Measurements from ENCODE around the gene C2orf80.

C2orf80 gene

DNA sequence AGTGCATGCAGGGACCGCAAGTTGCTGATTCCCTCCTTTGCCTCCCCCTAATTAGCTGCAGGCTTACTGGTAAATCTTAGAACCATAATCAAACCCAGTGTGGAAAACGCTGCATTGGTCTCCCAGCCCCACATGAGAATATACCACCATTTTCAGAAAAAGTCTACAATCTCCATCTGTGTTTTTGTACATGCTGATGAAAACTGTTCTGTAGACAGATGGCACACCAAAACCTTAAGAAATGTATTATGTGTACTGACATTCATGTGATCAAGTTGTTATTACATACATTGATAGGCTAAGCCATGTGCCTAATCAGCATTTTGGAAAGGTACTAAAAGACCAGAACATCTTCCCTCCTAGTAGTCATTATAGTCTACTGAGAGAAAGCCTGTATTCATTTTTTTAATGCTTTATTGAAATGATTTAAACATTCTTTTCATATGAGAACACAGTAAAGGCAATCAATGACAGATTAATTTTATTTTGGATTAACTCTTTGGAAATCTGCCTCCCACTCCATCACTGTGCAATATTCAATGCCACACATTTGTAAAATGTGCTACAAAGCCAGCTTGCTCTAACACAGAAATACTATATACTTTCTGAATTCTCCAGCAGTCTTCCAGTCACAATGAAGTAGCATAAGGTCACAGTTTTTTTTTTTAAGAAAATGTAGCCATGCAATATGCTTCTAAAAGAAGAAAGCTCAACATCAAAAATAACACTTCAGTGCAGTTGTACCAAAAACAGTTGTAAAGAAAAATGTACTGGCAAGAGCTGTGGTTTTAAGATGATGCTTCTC is 24.7 kb downstream of the C2orf80 start:
- TF ChIP-seq ZBTB7A (IDR thresholded peaks at IDR 0.05; ENCODE audit: low read depth) = no peak
- TF ChIP-seq TEAD4 (IDR thresholded peaks at IDR 0.05) = no peak
- TF ChIP-seq TAF1 (IDR thresholded peaks at IDR 0.05; ENCODE audit: low read depth) = no peak
- TF ChIP-seq YY1 (IDR thresholded peaks at IDR 0.05; ENCODE audit: low read depth) = no peak
- TF ChIP-seq FOXM1 (IDR thresholded peaks at IDR 0.05; ENCODE audit: borderline replicate concordance, low read depth) = no peak
- TF ChIP-seq NFIC (IDR thresholded peaks at IDR 0.05) = no peak
- TF ChIP-seq CREB1 (IDR thresholded peaks at IDR 0.05; ENCODE audit: low read depth) = no peak
- no peak for TF ChIP-seq CEBPB (IDR thresholded peaks at IDR 0.05)
- TF ChIP-seq, protein P1, sequence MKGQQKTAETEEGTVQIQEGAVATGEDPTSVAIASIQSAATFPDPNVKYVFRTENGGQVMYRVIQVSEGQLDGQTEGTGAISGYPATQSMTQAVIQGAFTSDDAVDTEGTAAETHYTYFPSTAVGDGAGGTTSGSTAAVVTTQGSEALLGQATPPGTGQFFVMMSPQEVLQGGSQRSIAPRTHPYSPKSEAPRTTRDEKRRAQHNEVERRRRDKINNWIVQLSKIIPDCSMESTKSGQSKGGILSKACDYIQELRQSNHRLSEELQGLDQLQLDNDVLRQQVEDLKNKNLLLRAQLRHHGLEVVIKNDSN (IDR thresholded peaks at IDR 0.05) = no peak
- TF ChIP-seq, protein P2, sequence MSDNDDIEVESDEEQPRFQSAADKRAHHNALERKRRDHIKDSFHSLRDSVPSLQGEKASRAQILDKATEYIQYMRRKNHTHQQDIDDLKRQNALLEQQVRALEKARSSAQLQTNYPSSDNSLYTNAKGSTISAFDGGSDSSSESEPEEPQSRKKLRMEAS (IDR thresholded peaks at IDR 0.05) = no peak
- TF ChIP-seq TCF12 (IDR thresholded peaks at IDR 0.05; ENCODE audit: low read depth) = no peak
- no peak for TF ChIP-seq EP300 (IDR thresholded peaks at IDR 0.05; ENCODE audit: borderline replicate concordance)
- no peak for TF ChIP-seq EGR1 (IDR thresholded peaks at IDR 0.05)
- TF ChIP-seq RAD21 (IDR thresholded peaks at IDR 0.05; ENCODE audit: low read depth) = no peak
- TF ChIP-seq, protein P3, sequence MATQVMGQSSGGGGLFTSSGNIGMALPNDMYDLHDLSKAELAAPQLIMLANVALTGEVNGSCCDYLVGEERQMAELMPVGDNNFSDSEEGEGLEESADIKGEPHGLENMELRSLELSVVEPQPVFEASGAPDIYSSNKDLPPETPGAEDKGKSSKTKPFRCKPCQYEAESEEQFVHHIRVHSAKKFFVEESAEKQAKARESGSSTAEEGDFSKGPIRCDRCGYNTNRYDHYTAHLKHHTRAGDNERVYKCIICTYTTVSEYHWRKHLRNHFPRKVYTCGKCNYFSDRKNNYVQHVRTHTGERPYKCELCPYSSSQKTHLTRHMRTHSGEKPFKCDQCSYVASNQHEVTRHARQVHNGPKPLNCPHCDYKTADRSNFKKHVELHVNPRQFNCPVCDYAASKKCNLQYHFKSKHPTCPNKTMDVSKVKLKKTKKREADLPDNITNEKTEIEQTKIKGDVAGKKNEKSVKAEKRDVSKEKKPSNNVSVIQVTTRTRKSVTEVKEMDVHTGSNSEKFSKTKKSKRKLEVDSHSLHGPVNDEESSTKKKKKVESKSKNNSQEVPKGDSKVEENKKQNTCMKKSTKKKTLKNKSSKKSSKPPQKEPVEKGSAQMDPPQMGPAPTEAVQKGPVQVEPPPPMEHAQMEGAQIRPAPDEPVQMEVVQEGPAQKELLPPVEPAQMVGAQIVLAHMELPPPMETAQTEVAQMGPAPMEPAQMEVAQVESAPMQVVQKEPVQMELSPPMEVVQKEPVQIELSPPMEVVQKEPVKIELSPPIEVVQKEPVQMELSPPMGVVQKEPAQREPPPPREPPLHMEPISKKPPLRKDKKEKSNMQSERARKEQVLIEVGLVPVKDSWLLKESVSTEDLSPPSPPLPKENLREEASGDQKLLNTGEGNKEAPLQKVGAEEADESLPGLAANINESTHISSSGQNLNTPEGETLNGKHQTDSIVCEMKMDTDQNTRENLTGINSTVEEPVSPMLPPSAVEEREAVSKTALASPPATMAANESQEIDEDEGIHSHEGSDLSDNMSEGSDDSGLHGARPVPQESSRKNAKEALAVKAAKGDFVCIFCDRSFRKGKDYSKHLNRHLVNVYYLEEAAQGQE (IDR thresholded peaks at IDR 0.05; ENCODE audit: low read depth) = no peak

DNA sequence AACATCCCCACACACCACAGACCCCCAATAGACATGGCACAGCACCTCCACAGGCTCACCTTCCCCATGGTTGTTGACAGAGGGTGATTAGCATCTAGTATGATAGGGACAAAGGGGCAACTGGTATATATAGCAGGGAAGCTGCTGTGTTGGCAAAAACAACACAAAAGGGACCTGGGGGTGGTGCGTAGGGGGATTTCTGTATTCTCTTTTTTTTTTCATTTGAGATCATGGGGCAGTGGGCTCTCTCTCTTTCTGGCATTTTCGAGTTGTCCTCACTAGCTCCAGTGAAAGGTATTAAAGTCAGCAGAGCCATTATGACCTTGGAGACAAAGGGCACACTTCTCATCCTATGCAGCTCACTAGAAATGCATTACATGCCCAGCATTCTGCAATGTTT is 26.3 kb downstream of the C2orf80 start, which contains the start of gene CRYGA:
CRYGA (minus strand) TSS at position 101 of the 400 bp plus-strand sequence; CDS start at position 68, 33 bp downstream.
- no peak for TF ChIP-seq ZBTB7A (IDR thresholded peaks at IDR 0.05; ENCODE audit: low read depth)
- TF ChIP-seq FOXM1 (IDR thresholded peaks at IDR 0.05; ENCODE audit: borderline replicate concordance, low read depth) = no peak
- no peak for TF ChIP-seq CEBPB (IDR thresholded peaks at IDR 0.05)
- no peak for TF ChIP-seq NFIC (IDR thresholded peaks at IDR 0.05)
- TF ChIP-seq EP300 (IDR thresholded peaks at IDR 0.05; ENCODE audit: borderline replicate concordance) = no peak
- TF ChIP-seq, protein P1 (IDR thresholded peaks at IDR 0.05) = no peak

DNA sequence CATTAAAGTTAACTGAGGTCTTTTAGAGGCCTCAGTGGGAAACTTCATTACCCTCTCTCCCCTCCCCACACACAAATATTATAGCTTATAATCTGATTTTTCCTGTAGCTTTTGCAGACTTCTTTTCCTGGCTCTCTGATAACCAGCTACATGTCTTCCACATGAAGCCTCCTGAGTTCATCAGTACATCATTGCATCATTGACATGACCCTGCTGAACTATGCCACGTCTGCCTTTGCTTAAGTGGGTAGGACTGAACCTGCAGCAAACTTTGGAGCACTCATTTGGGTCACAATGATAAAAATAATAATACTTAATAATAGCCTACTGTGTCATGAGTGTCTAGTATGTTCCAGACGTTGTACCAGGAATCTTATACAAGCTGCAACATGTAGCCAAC is 33.4 kb downstream of the C2orf80 start:
- TF ChIP-seq YY1 (IDR thresholded peaks at IDR 0.05; ENCODE audit: low read depth) (no peak), RAD21 (IDR thresholded peaks at IDR 0.05; ENCODE audit: low read depth) (no peak), EP300 (IDR thresholded peaks at IDR 0.05; ENCODE audit: borderline replicate concordance) (no peak), EGR1 (IDR thresholded peaks at IDR 0.05) (no peak), FOXM1 (IDR thresholded peaks at IDR 0.05; ENCODE audit: borderline replicate concordance, low read depth) (no peak), CEBPB (IDR thresholded peaks at IDR 0.05) (no peak), TCF12 (IDR thresholded peaks at IDR 0.05; ENCODE audit: low read depth) (no peak), CREB1 (IDR thresholded peaks at IDR 0.05; ENCODE audit: low read depth) (no peak), TAF1 (IDR thresholded peaks at IDR 0.05; ENCODE audit: low read depth) (no peak), NFIC (IDR thresholded peaks at IDR 0.05) (no peak), ZBTB7A (IDR thresholded peaks at IDR 0.05; ENCODE audit: low read depth) (no peak), TEAD4 (IDR thresholded peaks at IDR 0.05) (no peak)
- TF ChIP-seq, protein P2 (IDR thresholded peaks at IDR 0.05) = no peak
- TF ChIP-seq, protein P1 (IDR thresholded peaks at IDR 0.05) = no peak
- TF ChIP-seq, protein P3 (IDR thresholded peaks at IDR 0.05; ENCODE audit: low read depth) = no peak

DNA sequence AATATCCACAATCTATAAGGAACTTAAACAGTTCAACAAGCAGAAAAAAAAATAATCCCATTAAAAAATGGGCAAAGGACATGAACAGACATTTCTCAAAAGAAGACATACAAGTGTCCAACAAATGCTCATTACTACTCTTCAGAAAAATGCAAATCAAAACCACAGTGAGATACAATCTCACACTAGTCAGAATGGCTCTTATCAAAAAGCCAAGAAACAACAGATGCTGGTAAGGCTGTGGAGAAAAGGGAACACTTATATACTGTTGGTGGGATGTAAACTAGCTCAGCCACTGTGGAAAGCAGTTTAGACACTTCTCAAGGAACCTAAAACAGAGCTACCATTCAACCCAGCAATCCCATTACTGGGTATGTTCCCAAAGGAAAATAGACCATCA is 36.7 kb downstream of the C2orf80 start:
- TF ChIP-seq YY1 (IDR thresholded peaks at IDR 0.05; ENCODE audit: low read depth) = no peak
- TF ChIP-seq, protein P3 (IDR thresholded peaks at IDR 0.05; ENCODE audit: low read depth) = no peak
- TF ChIP-seq TCF12 (IDR thresholded peaks at IDR 0.05; ENCODE audit: low read depth) = no peak
- TF ChIP-seq TAF1 (IDR thresholded peaks at IDR 0.05; ENCODE audit: low read depth) = no peak
- TF ChIP-seq NFIC (IDR thresholded peaks at IDR 0.05) = no peak
- TF ChIP-seq EGR1 (IDR thresholded peaks at IDR 0.05) = no peak
- TF ChIP-seq, protein P2 (IDR thresholded peaks at IDR 0.05) = no peak
- no peak for TF ChIP-seq RAD21 (IDR thresholded peaks at IDR 0.05; ENCODE audit: low read depth)
- TF ChIP-seq, protein P1 (IDR thresholded peaks at IDR 0.05) = no peak
- TF ChIP-seq TEAD4 (IDR thresholded peaks at IDR 0.05) = no peak
- TF ChIP-seq CEBPB (IDR thresholded peaks at IDR 0.05) = no peak
- no peak for TF ChIP-seq EP300 (IDR thresholded peaks at IDR 0.05; ENCODE audit: borderline replicate concordance)
- TF ChIP-seq CREB1 (IDR thresholded peaks at IDR 0.05; ENCODE audit: low read depth) = no peak
- TF ChIP-seq FOXM1 (IDR thresholded peaks at IDR 0.05; ENCODE audit: borderline replicate concordance, low read depth) = no peak
- no peak for TF ChIP-seq ZBTB7A (IDR thresholded peaks at IDR 0.05; ENCODE audit: low read depth)
